Measurements from ENCODE around the gene HSD17B7.
"Not testable (repeated sequence)": the region's sequence is repeated elsewhere in the genome, so short reads cannot be mapped to it uniquely, and the experiment has no call there.

The HSD17B7 gene

GRCh38 chr1:162807503-162807902 is 17.0 kb downstream of the HSD17B7 start:
- DNase-seq (ENCODE audit: low spot score); FAIRE-seq: not testable (repeated sequence)

DNA sequence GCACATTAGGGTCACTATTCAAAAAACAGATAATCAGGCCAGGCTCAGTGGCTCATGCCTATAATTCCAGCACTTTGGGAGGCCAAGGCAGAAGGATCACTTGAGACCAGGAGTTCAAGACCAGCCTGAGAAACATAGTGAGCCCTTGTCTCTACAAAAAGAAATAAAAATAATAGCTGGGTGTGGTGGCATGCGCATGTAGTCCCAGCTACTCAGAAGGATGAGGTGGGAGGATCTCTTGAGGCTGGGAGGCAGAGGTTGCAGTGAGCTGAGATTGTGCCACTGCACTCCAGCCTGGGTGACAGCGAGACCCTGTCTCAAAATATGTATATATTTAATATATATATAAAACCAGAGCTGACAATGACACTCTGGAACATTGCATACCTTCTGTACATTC is 21.9 kb downstream of the HSD17B7 start:
- FAIRE-seq; DNase-seq (ENCODE audit: low spot score): not testable (repeated sequence)

- not testable (repeated sequence) for DNase-seq (ENCODE audit: low spot score); FAIRE-seq
Measured at GRCh38 chr1:162818136-162818535, 27.6 kb downstream of the HSD17B7 start.

DNA sequence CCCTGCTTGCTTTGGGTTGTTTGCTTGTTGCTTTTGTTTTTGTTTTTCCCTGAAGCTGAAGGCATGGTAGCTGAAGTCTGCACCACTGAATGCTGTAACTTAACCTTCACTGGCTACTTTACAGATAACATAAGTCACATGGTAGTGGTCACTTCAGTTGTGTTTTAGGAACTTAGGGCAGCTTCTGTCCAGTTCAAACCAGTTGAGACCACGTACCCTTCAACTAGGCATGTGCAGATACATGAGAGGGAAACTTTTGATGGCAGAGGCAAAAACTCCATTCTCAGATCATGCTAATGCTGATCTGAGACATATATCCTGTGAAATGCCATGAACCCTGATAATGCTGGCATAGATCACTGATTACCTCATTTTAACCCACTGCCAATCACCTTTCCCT is 28.2 kb downstream of the HSD17B7 start:
- not testable (repeated sequence) for DNase-seq (ENCODE audit: low spot score); FAIRE-seq

DNA sequence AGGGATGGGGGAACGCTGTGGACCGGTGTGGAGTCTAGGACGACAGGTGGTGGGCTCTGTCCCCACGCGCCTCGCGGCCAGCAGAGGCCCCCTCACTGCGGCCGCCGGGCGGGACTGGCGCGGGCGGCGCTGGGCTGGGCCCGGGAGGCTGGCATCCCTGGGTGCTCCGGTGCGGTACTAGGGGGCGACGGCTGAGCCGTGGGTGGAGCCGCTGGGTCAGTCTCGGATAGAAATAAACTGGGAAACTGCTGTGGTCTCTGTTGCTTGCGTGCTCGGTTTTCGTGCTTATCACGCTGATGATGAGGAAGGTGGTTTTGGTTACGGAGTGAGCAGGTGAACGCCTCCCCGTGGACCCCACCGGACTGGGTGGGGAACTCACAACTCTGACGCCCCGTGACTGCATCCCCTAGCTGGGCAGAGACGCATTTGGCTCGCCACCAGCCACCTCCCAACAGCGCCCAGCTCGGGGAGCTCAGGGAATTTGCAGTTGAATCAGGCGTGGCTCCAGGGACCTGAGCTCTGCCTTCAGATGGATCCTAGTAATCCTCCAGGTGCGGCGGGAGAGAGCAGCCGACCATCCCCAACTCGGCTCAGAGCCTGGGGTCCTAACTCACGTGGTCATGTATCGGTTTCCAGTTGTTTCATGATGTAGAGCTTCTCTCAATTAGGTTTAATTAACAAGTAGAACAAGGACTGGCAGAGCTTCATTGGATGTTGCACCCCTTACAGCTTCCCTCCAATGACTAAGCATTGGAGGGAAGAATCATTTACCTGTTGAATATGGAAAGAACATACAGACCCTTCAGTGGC is 32.1 kb downstream of the HSD17B7 start:
- no peak for DNase-seq (ENCODE audit: low spot score)
- no peak for FAIRE-seq

DNA sequence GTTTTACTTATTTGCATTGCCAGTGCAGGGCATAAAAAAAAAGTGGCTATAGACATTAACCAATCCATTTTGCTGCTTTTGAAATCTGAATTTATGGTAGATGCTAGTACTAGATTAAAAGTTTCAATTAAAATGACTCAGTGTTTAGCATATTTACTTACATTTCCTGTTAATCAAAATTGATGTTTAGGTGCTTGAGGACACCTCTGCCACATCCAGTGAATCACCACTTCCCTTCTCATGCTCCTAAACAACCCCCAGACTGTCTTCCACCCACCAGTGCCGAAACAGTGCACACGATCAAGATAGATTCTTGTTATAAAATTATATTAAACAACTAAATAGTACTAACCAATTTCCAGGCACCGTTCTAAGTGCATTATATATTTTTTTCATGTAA is 32.7 kb downstream of the HSD17B7 start:
- DNase-seq (ENCODE audit: low spot score) = no peak
- FAIRE-seq = no peak

DNA sequence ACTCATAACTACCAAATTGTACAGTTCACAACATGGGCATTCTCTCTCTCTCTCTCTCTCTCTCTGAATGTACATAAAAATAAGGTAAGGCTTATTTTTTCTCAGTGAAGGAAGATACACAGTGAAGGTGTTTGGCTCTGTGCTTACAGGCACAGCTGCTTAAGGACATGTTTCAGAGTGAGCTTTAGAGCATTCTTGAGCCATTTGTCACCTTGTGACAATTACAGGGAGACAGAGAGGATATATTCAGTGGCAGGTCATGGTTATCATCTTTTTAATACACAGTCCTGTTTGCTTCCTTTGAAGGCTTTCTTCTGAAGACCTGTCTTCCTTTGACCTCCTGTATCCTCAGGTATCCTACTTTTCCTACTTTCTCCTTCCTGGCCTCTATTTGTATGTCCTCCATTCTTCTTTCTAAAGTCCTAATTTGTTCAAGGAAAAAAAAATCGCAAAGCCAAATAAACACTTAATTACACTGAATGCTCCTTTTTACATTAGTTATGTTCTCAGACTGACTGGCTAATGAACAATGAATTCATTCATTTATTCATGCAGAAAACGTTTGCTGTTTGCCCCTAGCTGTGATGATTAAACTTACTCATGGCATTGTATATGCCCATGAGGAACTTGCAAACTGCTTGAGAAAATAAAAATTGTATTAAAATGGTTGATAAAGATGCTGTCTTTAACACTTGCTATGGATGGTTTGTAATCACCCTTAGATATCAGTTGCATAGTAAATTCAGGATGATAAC is 33.4 kb downstream of the HSD17B7 start:
- no peak for FAIRE-seq
- DNase-seq (ENCODE audit: low spot score) = no peak

DNA sequence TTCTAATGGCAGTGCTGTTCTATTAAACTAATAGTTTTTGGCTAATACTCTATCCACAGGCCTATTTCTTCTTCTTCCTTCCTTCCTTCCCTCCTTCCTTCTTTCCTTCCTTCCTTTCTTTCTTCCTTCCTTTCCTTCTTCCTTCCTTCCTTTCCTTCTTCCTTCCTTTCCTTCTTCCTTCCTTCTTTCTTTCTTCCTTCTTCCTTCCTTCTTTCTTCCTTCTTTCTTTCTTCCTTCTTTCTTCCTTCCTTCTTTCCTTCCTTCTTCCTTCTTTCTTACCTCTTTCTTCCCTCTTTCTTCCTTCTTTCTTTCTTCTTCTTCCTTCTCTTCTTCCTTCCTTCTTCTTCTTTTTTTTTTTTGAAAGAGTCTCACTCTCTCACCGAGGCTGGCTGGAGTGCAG is 38.8 kb downstream of the HSD17B7 start:
- DNase-seq (ENCODE audit: low spot score) (no peak), FAIRE-seq (no peak)

DNA sequence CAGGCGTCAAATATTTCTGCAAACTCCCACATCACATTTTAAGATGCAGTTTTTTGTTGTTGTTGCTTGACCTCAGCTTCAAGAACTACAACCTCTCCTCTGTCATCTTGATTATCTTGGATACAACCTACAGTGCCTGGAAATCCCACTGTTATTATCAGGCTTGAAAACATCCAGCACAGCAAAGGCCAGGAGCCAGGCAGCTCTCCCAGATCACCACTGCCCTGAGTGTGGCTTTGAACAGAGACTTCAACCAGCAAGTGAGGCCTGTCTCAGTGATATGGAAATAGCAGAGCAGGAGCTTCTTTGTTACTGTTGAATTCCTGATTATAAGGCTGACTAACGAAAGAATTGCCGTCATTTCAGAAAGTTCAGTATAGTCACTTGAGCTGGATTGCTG is 42.0 kb downstream of the HSD17B7 start:
- FAIRE-seq = no peak
- DNase-seq (ENCODE audit: low spot score) = no peak

GRCh38 chr1:162835157-162835899 is 44.8 kb downstream of the HSD17B7 start:
- DNase-seq (ENCODE audit: low spot score) (no peak), FAIRE-seq (no peak)

- DNase-seq (ENCODE audit: low spot score) (no peak), FAIRE-seq (no peak)
Measured at GRCh38 chr1:162838863-162839262, 48.4 kb downstream of the HSD17B7 start.

- no peak for DNase-seq (ENCODE audit: low spot score)
- FAIRE-seq = no peak
Measured at GRCh38 chr1:162840250-162840839, 49.8 kb downstream of the HSD17B7 start.

GRCh38 chr1:162844153-162844552 is 53.7 kb downstream of the HSD17B7 start:
- FAIRE-seq = no peak
- DNase-seq (ENCODE audit: low spot score) = no peak

- no peak for DNase-seq (ENCODE audit: low spot score)
- no peak for FAIRE-seq
Measured at GRCh38 chr1:162846256-162847212, 56.0 kb downstream of the HSD17B7 start.

GRCh38 chr1:162847839-162848453 is 57.4 kb downstream of the HSD17B7 start:
- DNase-seq (ENCODE audit: low spot score) = peak; percentile 49
- FAIRE-seq = peak; percentile 72

GRCh38 chr1:162849711-162850110 is 59.2 kb downstream of the HSD17B7 start:
- DNase-seq (ENCODE audit: low spot score) (no peak), FAIRE-seq (no peak)

- FAIRE-seq (no peak), DNase-seq (ENCODE audit: low spot score) (no peak)
Measured at GRCh38 chr1:162851341-162851740, 60.8 kb downstream of the HSD17B7 start.

GRCh38 chr1:162854245-162854882 is 63.9 kb downstream of the HSD17B7 start:
- FAIRE-seq = peak; percentile 87
- DNase-seq (ENCODE audit: low spot score) = peak; percentile 73

DNA sequence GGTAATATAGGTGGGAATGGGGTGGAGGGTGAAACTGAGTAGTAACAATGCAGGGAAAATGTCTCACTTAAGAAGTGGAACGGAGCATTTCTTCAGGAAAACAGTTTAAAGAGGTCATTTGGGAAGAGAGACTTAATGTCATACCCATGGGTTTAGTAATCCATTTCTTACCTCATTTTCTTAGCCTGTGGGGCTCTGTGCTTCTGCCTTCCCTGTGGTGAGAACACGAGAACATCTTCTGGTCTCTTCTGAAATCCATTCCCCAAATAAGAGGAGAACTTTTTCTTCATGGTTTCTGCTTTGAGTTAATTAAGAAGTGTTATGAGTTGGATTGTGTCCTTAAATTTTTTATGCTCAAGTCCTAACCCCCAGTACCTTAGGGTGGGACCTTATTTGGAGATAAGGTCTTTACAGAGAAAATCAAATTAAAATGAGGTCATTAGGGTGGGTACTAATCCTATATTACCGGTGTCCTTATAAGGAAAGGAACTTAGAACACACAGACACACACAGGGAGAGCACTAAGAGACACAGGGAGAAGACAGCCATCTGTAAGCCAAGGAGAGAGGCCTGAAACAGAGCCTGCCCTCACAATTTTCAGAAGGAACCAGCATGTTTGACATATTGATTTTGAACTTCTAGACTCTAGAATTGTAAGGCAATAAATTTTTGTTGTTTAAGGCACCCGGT is 65.1 kb downstream of the HSD17B7 start:
- DNase-seq (ENCODE audit: low spot score) (peak; percentile 39), FAIRE-seq (no peak)
